B cell (primary cell): ENCODE measurements around the gene CCN5. TPM values are rescaled to one million over a fixed set of nuclear protein-coding genes. Genes with fewer than 3 reads are reported as not detected.

Experiments used
- ATAC-seq: fragments of 200-7000 bp; cut with Tn5 transposase; one replicate; pipeline ENCODE4 v1.10.0; 2021; ENCODE audit warnings: low read depth, mild to moderate bottlenecking, moderate number of reproducible peaks, moderate library complexity
- CTCF ChIA-PET: fragments of 350-600 bp; sonication (Branson Sonifier 250); formaldehyde crosslinking; loops from one replicate; lab custom pipeline; 2021; ENCODE audit warnings: antibody characterized with exemption, inconsistent platforms; lab: Charles Lee
- POLR2A ChIA-PET: fragments of 350-600 bp; sonication (Branson Sonifier 250); formaldehyde crosslinking; loops from one replicate; lab custom pipeline; 2021; ENCODE audit warnings: antibody characterized with exemption; lab: Charles Lee
- DNase-seq: peaks from one replicate; pipeline ENCODE4 v3.0.0; 2013
- H2AFZ ChIP-seq: 2 replicates; pipeline ENCODE4 v1.6.1; 2012; ENCODE audit warnings: mild to moderate bottlenecking, low read depth, low read length; ENCODE audit not compliant: insufficient read depth, poor library complexity, severe bottlenecking
- H3K27ac ChIP-seq, 2 donors: 1 replicate in 1 of 2; 2 replicates in 1 of 2; pipeline ENCODE4 v1.5.1; 2012 to 2013; ENCODE audit warnings: low read length in 2 of 2, mild to moderate bottlenecking in 2 of 2, moderate library complexity in 1 of 2
- H3K27me3 ChIP-seq, 4 experiments: fragments of 200-600 bp in 1 of 4; sonication (generic) in 1 of 4; replicated peaks in 1 of 4; 1 replicate in 2 of 4; 2 replicates in 2 of 4; pipeline versions ENCODE4 v1.6.1 to v1.7.0; 2013 to 2016; ENCODE audit warnings: low read length in 3 of 4, mild to moderate bottlenecking in 2 of 4, mixed read lengths in 1 of 4, moderate library complexity in 1 of 4; ENCODE audit not compliant: insufficient read depth in 4 of 4, control insufficient read depth in 3 of 4; ENCODE audit errors: control extremely low read depth in 1 of 4
- H3K36me3 ChIP-seq, 2 experiments: replicated peaks in 1 of 2; 1 replicate in 1 of 2; 2 replicates in 1 of 2; pipeline versions ENCODE4 v1.6.1 to v1.7.1; 2013; ENCODE audit warnings: low read length in 1 of 2; ENCODE audit not compliant: insufficient read depth in 2 of 2, control insufficient read depth in 1 of 2; ENCODE audit errors: control extremely low read depth in 1 of 2, extremely low read depth in 1 of 2
- H3K4me1 ChIP-seq, 2 donors: fragments of 200-600 bp in 1 of 2; sonication (generic) in 1 of 2; 1 replicate in 1 of 2; 2 replicates in 1 of 2; pipeline versions ENCODE4 v1.5.1 to v1.6.1; 2013 to 2017; ENCODE audit warnings: low read length in 2 of 2; ENCODE audit not compliant: control insufficient read depth in 2 of 2, insufficient read depth in 2 of 2
- H3K4me2 ChIP-seq: replicated peaks from 2 replicates; pipeline ENCODE3; 2012; ENCODE audit warnings: mild to moderate bottlenecking, low read depth, low read length; ENCODE audit not compliant: poor library complexity, severe bottlenecking
- H3K4me3 ChIP-seq, 5 experiments: fragments of 200-600 bp in 1 of 5; sonication (generic) in 1 of 5; 1 replicate in 3 of 5; 2 replicates in 2 of 5; pipeline versions ENCODE4 v1.5.1 to v1.7.0; 2011 to 2016; ENCODE audit warnings: low read length in 4 of 5, mild to moderate bottlenecking in 4 of 5, low read depth in 2 of 5, control low read depth in 1 of 5, moderate library complexity in 1 of 5; ENCODE audit not compliant: insufficient read depth in 1 of 5; ENCODE audit errors: control extremely low read depth in 1 of 5, extremely low read depth in 1 of 5
- H3K79me2 ChIP-seq: fragments of 200-600 bp; sonication (generic); one replicate; pipeline ENCODE4 v1.6.0; 2016; ENCODE audit warnings: low read length; ENCODE audit not compliant: control insufficient read depth, insufficient read depth
- H3K9ac ChIP-seq: fragments of 200-600 bp; sonication (generic); 2 replicates; pipeline ENCODE4 v1.6.1; 2017; ENCODE audit warnings: mild to moderate bottlenecking, low read length, moderate library complexity
- H3K9me3 ChIP-seq, 3 donors: one replicate each; pipeline versions ENCODE4 v1.6.1 to v1.7.1; 2013; ENCODE audit warnings: low read length in 2 of 3; ENCODE audit not compliant: control insufficient read depth in 2 of 3, insufficient read depth in 1 of 3; ENCODE audit errors: control extremely low read depth in 1 of 3
- H4K20me1 ChIP-seq: 2 replicates; pipeline ENCODE4 v1.6.0; 2012; ENCODE audit warnings: mild to moderate bottlenecking, low read length; ENCODE audit not compliant: insufficient read depth, control insufficient read depth, poor library complexity, severe bottlenecking
- H3K27ac Mint-ChIP-seq: one replicate; pipeline ENCODE4 v1.8.0; 2021; ENCODE audit warnings: mixed read lengths
- H3K27me3 Mint-ChIP-seq: one replicate; pipeline ENCODE4 v1.8.0; 2021; ENCODE audit warnings: mixed read lengths
- H3K4me1 Mint-ChIP-seq: one replicate; pipeline ENCODE4 v1.8.0; 2021; ENCODE audit warnings: mixed read lengths
- H3K4me3 Mint-ChIP-seq: one replicate; pipeline ENCODE4 v1.8.0; 2021; ENCODE audit warnings: mixed read lengths
- H3K9me3 Mint-ChIP-seq: one replicate; pipeline ENCODE4 v1.8.0; 2022; ENCODE audit warnings: mixed read lengths; ENCODE audit not compliant: insufficient read depth
- EZH2 ChIP-seq: IDR thresholded peaks from 2 replicates; pipeline ENCODE4 v1.6.1; 2012; ENCODE audit warnings: borderline replicate concordance, low read depth, mild to moderate bottlenecking, moderate library complexity, low read length; ENCODE audit not compliant: insufficient read depth, poor library complexity, severe bottlenecking
- WGBS: methylation state at CpG from one replicate; pipeline ENCODE4 v1.1.5; 2013; ENCODE audit warnings: missing lambda C conversion rate; ENCODE audit not compliant: insufficient coverage; 5-methylcytosine and 5-hydroxymethylcytosine counted together
- intact Hi-C: fragments of 100-400 bp; cut with micrococcal nuclease; formaldehyde crosslinking; loops from one replicate; pipeline ENCODE4 v1.10.0; 2022
- polyA plus RNA-seq: library from polyadenylated mRNA; depleted of rRNA; stranded (reverse); fragments of >200 nt; gene quantifications from 2 replicates; pipeline ENCODE4 v1.2.3, GENCODE V29; 2012
- total RNA-seq, 2 donors: library from RNA; stranded (reverse); fragments of 120-200 nt in 1 of 2; gene quantifications; 1 replicate in 1 of 2; 2 replicates in 1 of 2; pipeline versions ENCODE4 v1.2.3 to v1.2.4, GENCODE V29; 2013 to 2022
- TF ChIP-seq, protein P1 (sequence below): fragments of 200-600 bp; IDR thresholded peaks from one replicate; pipeline ENCODE4 v1.8.0; 2022; ENCODE audit warnings: antibody characterized with exemption, mild to moderate bottlenecking

CCN5 gene
- total and polyA plus RNA-seq, 2 donors (not counting 1 experiment from before 2014, with no cell fraction given): not detected

GRCh38 chr20:44722990-44723389 lies 7.8 kb downstream of the CCN5 start:
- Histone ChIP-seq H2AFZ (no peak overlapping the region), H3K27ac (no peak overlapping the region), H3K36me3 (no peaks in the 10 kb centered on the region), H3K27me3 (no peaks in the 10 kb centered on the region), H3K79me2 (no peaks in the 10 kb centered on the region), H3K4me1 (no peaks in the 10 kb centered on the region), H3K4me3 (no peak overlapping the region), H4K20me1 (no peaks in the 10 kb centered on the region), H3K9me3 (no peaks in the 10 kb centered on the region), H3K4me2 (no peak overlapping the region), H3K9ac (no peak overlapping the region)
- intact Hi-C loops: no loop called here
- ChIA-PET CTCF (no interaction called here), POLR2A (no interaction called here)
- no peaks in the 10 kb centered on the region for H3K4me1 Mint-ChIP-seq
- H3K9me3 Mint-ChIP-seq: no peaks in the 10 kb centered on the region
- 78% methylated on average over 1 of the region's 2 CpGs for WGBS
- peaks cover 3% of the 10 kb centered on the region for H3K27me3 Mint-ChIP-seq
- no peak overlapping the region for H3K4me3 Mint-ChIP-seq
- no peak for TF ChIP-seq EZH2
- TF ChIP-seq, protein P1, sequence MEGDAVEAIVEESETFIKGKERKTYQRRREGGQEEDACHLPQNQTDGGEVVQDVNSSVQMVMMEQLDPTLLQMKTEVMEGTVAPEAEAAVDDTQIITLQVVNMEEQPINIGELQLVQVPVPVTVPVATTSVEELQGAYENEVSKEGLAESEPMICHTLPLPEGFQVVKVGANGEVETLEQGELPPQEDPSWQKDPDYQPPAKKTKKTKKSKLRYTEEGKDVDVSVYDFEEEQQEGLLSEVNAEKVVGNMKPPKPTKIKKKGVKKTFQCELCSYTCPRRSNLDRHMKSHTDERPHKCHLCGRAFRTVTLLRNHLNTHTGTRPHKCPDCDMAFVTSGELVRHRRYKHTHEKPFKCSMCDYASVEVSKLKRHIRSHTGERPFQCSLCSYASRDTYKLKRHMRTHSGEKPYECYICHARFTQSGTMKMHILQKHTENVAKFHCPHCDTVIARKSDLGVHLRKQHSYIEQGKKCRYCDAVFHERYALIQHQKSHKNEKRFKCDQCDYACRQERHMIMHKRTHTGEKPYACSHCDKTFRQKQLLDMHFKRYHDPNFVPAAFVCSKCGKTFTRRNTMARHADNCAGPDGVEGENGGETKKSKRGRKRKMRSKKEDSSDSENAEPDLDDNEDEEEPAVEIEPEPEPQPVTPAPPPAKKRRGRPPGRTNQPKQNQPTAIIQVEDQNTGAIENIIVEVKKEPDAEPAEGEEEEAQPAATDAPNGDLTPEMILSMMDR: no peak
- no peak overlapping the region for H3K27ac Mint-ChIP-seq
- DNase-seq: no peak
- ATAC-seq: no peak

GRCh38 chr20:44723391-44723790 lies 8.2 kb downstream of the CCN5 start:
- TF ChIP-seq, protein P1: no peak
- TF ChIP-seq EZH2: no peak
- no peaks in the 10 kb centered on the region for H3K9me3 Mint-ChIP-seq
- DNase-seq (no peak), ATAC-seq (no peak)
- no peaks in the 10 kb centered on the region for H3K9me3 ChIP-seq
- H3K27ac ChIP-seq: no peak overlapping the region
- no peak overlapping the region for H2AFZ ChIP-seq
- H3K4me1 ChIP-seq: no peaks in the 10 kb centered on the region
- intact Hi-C loops: no loop called here
- no peaks in the 10 kb centered on the region for H3K36me3 ChIP-seq
- H3K27me3 Mint-ChIP-seq: peaks cover 3% of the 10 kb centered on the region
- no peaks in the 10 kb centered on the region for H4K20me1 ChIP-seq
- H3K4me1 Mint-ChIP-seq: no peaks in the 10 kb centered on the region
- ChIA-PET CTCF (no interaction called here), POLR2A (no interaction called here)
- H3K4me2 ChIP-seq: no peak overlapping the region
- H3K27ac Mint-ChIP-seq: no peak overlapping the region
- H3K79me2 ChIP-seq: no peaks in the 10 kb centered on the region
- no peaks in the 10 kb centered on the region for H3K27me3 ChIP-seq
- WGBS: 26% methylated on average over 5 of the region's 7 CpGs
- no peak overlapping the region for H3K9ac ChIP-seq
- no peak overlapping the region for H3K4me3 Mint-ChIP-seq
- H3K4me3 ChIP-seq: no peak overlapping the region
